Endothelial cell of umbilical vein (primary cell): ENCODE data around the gene PERM1. TPM values are rescaled to one million over a fixed set of nuclear protein-coding genes. Genes with fewer than 3 reads are reported as not detected.

Experiments
- BruUV-seq: library from RNA; stranded (reverse); fragments of 400-500 nt; replicated peaks from 2 replicates; lab custom pipeline; 2021; lab: Mats Ljungman, UMichigan
- CTCF ChIA-PET: fragments of 300-600, 350-600 bp; sonication (Branson Sonifier 250); formaldehyde crosslinking; loops from one replicate; lab custom pipeline; 2021; ENCODE audit warnings: antibody characterized with exemption, inconsistent platforms; lab: Charles Lee
- POLR2A ChIA-PET: fragments of 300-600, 350-600 bp; sonication (Branson Sonifier 250); formaldehyde crosslinking; loops from one replicate; lab custom pipeline; 2021; ENCODE audit warnings: antibody characterized with exemption, inconsistent platforms; lab: Charles Lee
- DNase-seq: peaks from one replicate; pipeline ENCODE4 v3.0.0-alpha.2; 2011; ENCODE audit warnings: low read depth, low spot score
- FAIRE-seq: peaks from 2 replicates; lab custom pipeline; 2011; peaks lifted over from hg19 to GRCh38; lab: Jason Lieb, UNC
- H2AFZ ChIP-seq: 2 replicates; pipeline ENCODE4 v1.6.0; 2012; ENCODE audit warnings: low read depth, low read length, control low read depth, inconsistent platforms
- H3K27ac ChIP-seq: 2 replicates; pipeline ENCODE4 v1.5.1; 2011; ENCODE audit warnings: low read depth, mild to moderate bottlenecking, control low read depth, low read length, moderate library complexity; ENCODE audit not compliant: insufficient read depth
- H3K27me3 ChIP-seq, 2 experiments: 2 replicates each; pipeline versions ENCODE4 v1.6.0 to v1.6.1; 2011; ENCODE audit warnings: low read length in 2 of 2, mixed read lengths in 1 of 2; ENCODE audit not compliant: control insufficient read depth in 2 of 2, insufficient read depth in 2 of 2
- H3K36me3 ChIP-seq, 2 experiments: 2 replicates in 1 of 2; 3 replicates in 1 of 2; pipeline ENCODE4 v1.5.1; 2011; ENCODE audit warnings: low read length in 2 of 2, mild to moderate bottlenecking in 1 of 2, moderate library complexity in 1 of 2; ENCODE audit not compliant: control insufficient read depth in 2 of 2, insufficient read depth in 2 of 2; ENCODE audit errors: extremely low read depth in 1 of 2
- H3K4me1 ChIP-seq: 3 replicates; pipeline ENCODE4 v1.5.1; 2011; ENCODE audit warnings: mild to moderate bottlenecking, low read length; ENCODE audit not compliant: control insufficient read depth, insufficient read depth; ENCODE audit errors: extremely low read depth
- H3K4me2 ChIP-seq: 2 replicates; pipeline ENCODE4 v1.6.1; 2011; ENCODE audit warnings: low read length, control low read depth, mixed read lengths; ENCODE audit not compliant: insufficient read depth
- H3K4me3 ChIP-seq, 3 experiments: fragments of 200-600 bp in 1 of 3; sonication (generic), shearing (Covaris generic) in 1 of 3; replicated peaks in 1 of 3; 2 replicates each; pipeline ENCODE4 v1.5.1; 2011 to 2016; ENCODE audit warnings: control low read depth in 3 of 3, low read length in 3 of 3, mild to moderate bottlenecking in 2 of 3, inconsistent platforms in 1 of 3, low read depth in 1 of 3, moderate library complexity in 1 of 3; ENCODE audit not compliant: insufficient read depth in 1 of 3
- H3K79me2 ChIP-seq: 2 replicates; pipeline ENCODE4 v1.6.0; 2012; ENCODE audit warnings: low read length, inconsistent platforms; ENCODE audit not compliant: control insufficient read depth, insufficient read depth
- H3K9ac ChIP-seq: replicated peaks from 2 replicates; pipeline ENCODE3; 2011; ENCODE audit warnings: low read length, control low read depth; ENCODE audit not compliant: insufficient read depth; ENCODE audit errors: extremely low read depth
- H3K9me1 ChIP-seq: replicated peaks from 3 replicates; pipeline ENCODE4 v1.6.0; 2011; ENCODE audit warnings: mild to moderate bottlenecking, low read length; ENCODE audit not compliant: control insufficient read depth, insufficient read depth; ENCODE audit errors: extremely low read depth
- H3K9me3 ChIP-seq: replicated peaks from 2 replicates; pipeline ENCODE4 v1.5.1; 2012; ENCODE audit warnings: low read length, inconsistent platforms; ENCODE audit not compliant: control insufficient read depth, insufficient read depth
- H4K20me1 ChIP-seq: replicated peaks from 2 replicates; pipeline ENCODE3; 2011; ENCODE audit warnings: mild to moderate bottlenecking, low read length; ENCODE audit not compliant: control insufficient read depth, insufficient read depth; ENCODE audit errors: extremely low read depth
- CTCF ChIP-seq, 2 donors: IDR thresholded peaks; 1 replicate in 1 of 2; 2 replicates in 1 of 2; pipeline ENCODE4 v1.5.1; 2011; ENCODE audit warnings: low read length in 2 of 2, mild to moderate bottlenecking in 2 of 2, moderate library complexity in 2 of 2, control low read depth in 1 of 2, inconsistent platforms in 1 of 2, low read depth in 1 of 2; ENCODE audit not compliant: insufficient read depth in 1 of 2; ENCODE audit errors: extremely low read depth in 1 of 2
- EZH2 ChIP-seq: IDR thresholded peaks from 2 replicates; pipeline ENCODE4 v1.6.1; 2012; ENCODE audit warnings: borderline replicate concordance, low read depth, mild to moderate bottlenecking, moderate library complexity, low read length, inconsistent platforms; ENCODE audit not compliant: severe bottlenecking
- GATA2 ChIP-seq: IDR thresholded peaks from 2 replicates; pipeline ENCODE4 v1.7.0; 2011; ENCODE audit warnings: low read depth, mild to moderate bottlenecking, moderate library complexity, mixed read lengths, low read length; ENCODE audit not compliant: insufficient read length, insufficient read depth
- JUN ChIP-seq: IDR thresholded peaks from 2 replicates; pipeline ENCODE4 v1.6.1; 2011; ENCODE audit warnings: borderline replicate concordance, low read depth; ENCODE audit not compliant: insufficient read length, insufficient read depth
- MAX ChIP-seq: IDR thresholded peaks from 2 replicates; pipeline ENCODE4 v1.6.1; 2011; ENCODE audit not compliant: insufficient read depth, insufficient read length
- MYC ChIP-seq: IDR thresholded peaks from one replicate; pipeline ENCODE4 v1.6.1; 2011; ENCODE audit warnings: mild to moderate bottlenecking, low read depth, low read length
- POLR2A ChIP-seq: IDR thresholded peaks from 2 replicates; pipeline ENCODE4 v1.6.1; 2012; ENCODE audit warnings: low read depth, mild to moderate bottlenecking, control low read depth, low read length
- POLR2AphosphoS5 ChIP-seq: IDR thresholded peaks from 2 replicates; pipeline ENCODE4 v1.6.1; 2012; ENCODE audit warnings: low read depth, mild to moderate bottlenecking, control low read depth, low read length, moderate library complexity; ENCODE audit not compliant: insufficient read depth
- dilution Hi-C: fragments of 300-500 bp; cut with MboI; formaldehyde crosslinking; loops from one replicate; pipeline ENCODE4 v1.15.0; 2019; ENCODE audit warnings: low sequenced_read_pairs; ENCODE audit not compliant: extremely low pct_ligation_motif_present
- intact Hi-C: fragments of 100-400 bp; cut with micrococcal nuclease; formaldehyde crosslinking; loops from one replicate; pipeline ENCODE4 v1.10.0; 2022
- polyA plus RNA-seq, 4 experiments: library from polyadenylated mRNA; depleted of rRNA in 3 of 4; stranded (reverse) in 3 of 4; unstranded in 1 of 4; fragments of >200 nt; gene quantifications; 2 replicates each; pipeline versions ENCODE4 v1.2.1 to v1.2.3, GENCODE V29; 2011 to 2012; ENCODE audit warnings: missing spikeins in 1 of 4
- total RNA-seq: library from RNA; stranded (reverse); gene quantifications from 2 replicates; pipeline ENCODE4 v1.2.3, GENCODE V29; 2021

Gene PERM1
- total and polyA plus RNA-seq, 2 donors (not counting 3 experiments of a cell fraction or from before 2014, with no cell fraction given): not detected

GRCh38 chr1:942864-943533 lies 38.9 kb downstream of the PERM1 start:
- dilution Hi-C loops: no loop called here
- no peaks in the 10 kb centered on the region for H3K9me3 ChIP-seq
- H4K20me1 ChIP-seq: no peaks in the 10 kb centered on the region
- no peak overlapping the region for H3K4me3 ChIP-seq
- POLR2A ChIA-PET: no interaction called here
- H2AFZ ChIP-seq: no peak overlapping the region
- H3K27ac ChIP-seq: no peak overlapping the region
- DNase-seq (no peak), FAIRE-seq (no peak)
- peaks cover 7 to 29% of the 10 kb centered on the region in 2 experiments for H3K27me3 ChIP-seq
- TF ChIP-seq POLR2A: peak; percentile 26
- TF ChIP-seq MAX: no peak
- no peak overlapping the region for H3K9ac ChIP-seq
- CTCF ChIA-PET: interaction anchor here (0.8 to 3.2 kb wide), 6 partner anchors 9 to 74 kb away, joined by 3 to 14 read pairs (median 4); partner anchors contain the start of gene NOC2L
- no TSS peak for BruUV-seq
- no peak overlapping the region for H3K4me2 ChIP-seq
- H3K36me3 ChIP-seq: peaks cover 0 to 16% of the 10 kb centered on the region in 2 experiments
- H3K9me1 ChIP-seq: no peaks in the 10 kb centered on the region
- no peaks in the 10 kb centered on the region for H3K79me2 ChIP-seq
- intact Hi-C loops: no loop called here
- H3K4me1 ChIP-seq: peaks cover 12% of the 10 kb centered on the region

- dilution Hi-C loops (no loop called here), intact Hi-C loops (no loop called here)
- no TSS peak for BruUV-seq
- no peaks in the 10 kb centered on the region for H3K9me1 ChIP-seq
- H3K36me3 ChIP-seq: peaks cover 0 to 12% of the 10 kb centered on the region in 2 experiments
- no peak overlapping the region for H3K27ac ChIP-seq
- H4K20me1 ChIP-seq: no peaks in the 10 kb centered on the region
- no peak overlapping the region for H3K4me2 ChIP-seq
- H3K27me3 ChIP-seq: peaks cover 7 to 29% of the 10 kb centered on the region in 2 experiments
- DNase-seq (no peak), FAIRE-seq (no peak)
- H3K4me1 ChIP-seq: peaks cover 12% of the 10 kb centered on the region
- POLR2A ChIA-PET: no interaction called here
- TF ChIP-seq GATA2 (no peak), EZH2 (peak; percentile 79), CTCF (IDR thresholded peaks at IDR 0.05; ENCODE audit: extremely low read depth in 1 of 2, insufficient read depth in 1 of 2, low read depth in 1 of 2, low read length in 2 of 2) (no peak), JUN (no peak), MYC (no peak), POLR2AphosphoS5 (no peak), MAX (no peak), POLR2A (no peak)
- H3K9me3 ChIP-seq: no peaks in the 10 kb centered on the region
- CTCF ChIA-PET: interaction anchor here (1.0 to 3.2 kb wide), 5 partner anchors 9 to 73 kb away, joined by 3 to 14 read pairs (median 3); partner anchors contain the start of gene NOC2L
- H3K4me3 ChIP-seq: no peak overlapping the region
- H3K9ac ChIP-seq: no peak overlapping the region
- no peak overlapping the region for H2AFZ ChIP-seq
- H3K79me2 ChIP-seq: no peaks in the 10 kb centered on the region
Measured at GRCh38 chr1:942411-942821, 39.5 kb downstream of the PERM1 start.
